ENCODE data around the gene KCNG2. TPM values are rescaled to one million over a fixed set of nuclear protein-coding genes. Genes with fewer than 3 reads are reported as not detected.

Gene KCNG2
- total and polyA plus RNA-seq, 2 experiments from 2014 or later: 0.13 to 0.52 TPM

GRCh38 chr18:79776674-79777073 is 21.1 kb upstream of the KCNG2 start:
- H3K9me2 ChIP-seq (ENCODE audit: insufficient read depth): no peaks in the 10 kb centered on the region
- Mint-ChIP-seq H3K4me3 (no peak overlapping the region), H3K27ac (no peak overlapping the region), H3K4me1 (no peaks in the 10 kb centered on the region), H3K9me3 (no peaks in the 10 kb centered on the region; the same call in 2 of the 3 replicates), H3K27me3 (ENCODE audit: insufficient read depth, low read depth, poor library complexity) (peaks cover 18% of the 10 kb centered on the region), H3K36me3 (ENCODE audit: low read depth) (no peaks in the 10 kb centered on the region; the same call in 2 of the 3 replicates)
- DNase-seq (ENCODE audit: low spot score) (no peak), ATAC-seq (no peak)
- H3K27ac ChIP-seq (ENCODE audit: low read depth): no peak overlapping the region
- TF ChIP-seq, protein P1, sequence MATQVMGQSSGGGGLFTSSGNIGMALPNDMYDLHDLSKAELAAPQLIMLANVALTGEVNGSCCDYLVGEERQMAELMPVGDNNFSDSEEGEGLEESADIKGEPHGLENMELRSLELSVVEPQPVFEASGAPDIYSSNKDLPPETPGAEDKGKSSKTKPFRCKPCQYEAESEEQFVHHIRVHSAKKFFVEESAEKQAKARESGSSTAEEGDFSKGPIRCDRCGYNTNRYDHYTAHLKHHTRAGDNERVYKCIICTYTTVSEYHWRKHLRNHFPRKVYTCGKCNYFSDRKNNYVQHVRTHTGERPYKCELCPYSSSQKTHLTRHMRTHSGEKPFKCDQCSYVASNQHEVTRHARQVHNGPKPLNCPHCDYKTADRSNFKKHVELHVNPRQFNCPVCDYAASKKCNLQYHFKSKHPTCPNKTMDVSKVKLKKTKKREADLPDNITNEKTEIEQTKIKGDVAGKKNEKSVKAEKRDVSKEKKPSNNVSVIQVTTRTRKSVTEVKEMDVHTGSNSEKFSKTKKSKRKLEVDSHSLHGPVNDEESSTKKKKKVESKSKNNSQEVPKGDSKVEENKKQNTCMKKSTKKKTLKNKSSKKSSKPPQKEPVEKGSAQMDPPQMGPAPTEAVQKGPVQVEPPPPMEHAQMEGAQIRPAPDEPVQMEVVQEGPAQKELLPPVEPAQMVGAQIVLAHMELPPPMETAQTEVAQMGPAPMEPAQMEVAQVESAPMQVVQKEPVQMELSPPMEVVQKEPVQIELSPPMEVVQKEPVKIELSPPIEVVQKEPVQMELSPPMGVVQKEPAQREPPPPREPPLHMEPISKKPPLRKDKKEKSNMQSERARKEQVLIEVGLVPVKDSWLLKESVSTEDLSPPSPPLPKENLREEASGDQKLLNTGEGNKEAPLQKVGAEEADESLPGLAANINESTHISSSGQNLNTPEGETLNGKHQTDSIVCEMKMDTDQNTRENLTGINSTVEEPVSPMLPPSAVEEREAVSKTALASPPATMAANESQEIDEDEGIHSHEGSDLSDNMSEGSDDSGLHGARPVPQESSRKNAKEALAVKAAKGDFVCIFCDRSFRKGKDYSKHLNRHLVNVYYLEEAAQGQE (IDR thresholded peaks at IDR 0.05; ENCODE audit: unreplicated experiment): no peak
- TF ChIP-seq CREB1 (CRISPR knock-in tag; IDR thresholded peaks at IDR 0.05; ENCODE audit: low read depth): no peak
- TF ChIP-seq, protein P2, sequence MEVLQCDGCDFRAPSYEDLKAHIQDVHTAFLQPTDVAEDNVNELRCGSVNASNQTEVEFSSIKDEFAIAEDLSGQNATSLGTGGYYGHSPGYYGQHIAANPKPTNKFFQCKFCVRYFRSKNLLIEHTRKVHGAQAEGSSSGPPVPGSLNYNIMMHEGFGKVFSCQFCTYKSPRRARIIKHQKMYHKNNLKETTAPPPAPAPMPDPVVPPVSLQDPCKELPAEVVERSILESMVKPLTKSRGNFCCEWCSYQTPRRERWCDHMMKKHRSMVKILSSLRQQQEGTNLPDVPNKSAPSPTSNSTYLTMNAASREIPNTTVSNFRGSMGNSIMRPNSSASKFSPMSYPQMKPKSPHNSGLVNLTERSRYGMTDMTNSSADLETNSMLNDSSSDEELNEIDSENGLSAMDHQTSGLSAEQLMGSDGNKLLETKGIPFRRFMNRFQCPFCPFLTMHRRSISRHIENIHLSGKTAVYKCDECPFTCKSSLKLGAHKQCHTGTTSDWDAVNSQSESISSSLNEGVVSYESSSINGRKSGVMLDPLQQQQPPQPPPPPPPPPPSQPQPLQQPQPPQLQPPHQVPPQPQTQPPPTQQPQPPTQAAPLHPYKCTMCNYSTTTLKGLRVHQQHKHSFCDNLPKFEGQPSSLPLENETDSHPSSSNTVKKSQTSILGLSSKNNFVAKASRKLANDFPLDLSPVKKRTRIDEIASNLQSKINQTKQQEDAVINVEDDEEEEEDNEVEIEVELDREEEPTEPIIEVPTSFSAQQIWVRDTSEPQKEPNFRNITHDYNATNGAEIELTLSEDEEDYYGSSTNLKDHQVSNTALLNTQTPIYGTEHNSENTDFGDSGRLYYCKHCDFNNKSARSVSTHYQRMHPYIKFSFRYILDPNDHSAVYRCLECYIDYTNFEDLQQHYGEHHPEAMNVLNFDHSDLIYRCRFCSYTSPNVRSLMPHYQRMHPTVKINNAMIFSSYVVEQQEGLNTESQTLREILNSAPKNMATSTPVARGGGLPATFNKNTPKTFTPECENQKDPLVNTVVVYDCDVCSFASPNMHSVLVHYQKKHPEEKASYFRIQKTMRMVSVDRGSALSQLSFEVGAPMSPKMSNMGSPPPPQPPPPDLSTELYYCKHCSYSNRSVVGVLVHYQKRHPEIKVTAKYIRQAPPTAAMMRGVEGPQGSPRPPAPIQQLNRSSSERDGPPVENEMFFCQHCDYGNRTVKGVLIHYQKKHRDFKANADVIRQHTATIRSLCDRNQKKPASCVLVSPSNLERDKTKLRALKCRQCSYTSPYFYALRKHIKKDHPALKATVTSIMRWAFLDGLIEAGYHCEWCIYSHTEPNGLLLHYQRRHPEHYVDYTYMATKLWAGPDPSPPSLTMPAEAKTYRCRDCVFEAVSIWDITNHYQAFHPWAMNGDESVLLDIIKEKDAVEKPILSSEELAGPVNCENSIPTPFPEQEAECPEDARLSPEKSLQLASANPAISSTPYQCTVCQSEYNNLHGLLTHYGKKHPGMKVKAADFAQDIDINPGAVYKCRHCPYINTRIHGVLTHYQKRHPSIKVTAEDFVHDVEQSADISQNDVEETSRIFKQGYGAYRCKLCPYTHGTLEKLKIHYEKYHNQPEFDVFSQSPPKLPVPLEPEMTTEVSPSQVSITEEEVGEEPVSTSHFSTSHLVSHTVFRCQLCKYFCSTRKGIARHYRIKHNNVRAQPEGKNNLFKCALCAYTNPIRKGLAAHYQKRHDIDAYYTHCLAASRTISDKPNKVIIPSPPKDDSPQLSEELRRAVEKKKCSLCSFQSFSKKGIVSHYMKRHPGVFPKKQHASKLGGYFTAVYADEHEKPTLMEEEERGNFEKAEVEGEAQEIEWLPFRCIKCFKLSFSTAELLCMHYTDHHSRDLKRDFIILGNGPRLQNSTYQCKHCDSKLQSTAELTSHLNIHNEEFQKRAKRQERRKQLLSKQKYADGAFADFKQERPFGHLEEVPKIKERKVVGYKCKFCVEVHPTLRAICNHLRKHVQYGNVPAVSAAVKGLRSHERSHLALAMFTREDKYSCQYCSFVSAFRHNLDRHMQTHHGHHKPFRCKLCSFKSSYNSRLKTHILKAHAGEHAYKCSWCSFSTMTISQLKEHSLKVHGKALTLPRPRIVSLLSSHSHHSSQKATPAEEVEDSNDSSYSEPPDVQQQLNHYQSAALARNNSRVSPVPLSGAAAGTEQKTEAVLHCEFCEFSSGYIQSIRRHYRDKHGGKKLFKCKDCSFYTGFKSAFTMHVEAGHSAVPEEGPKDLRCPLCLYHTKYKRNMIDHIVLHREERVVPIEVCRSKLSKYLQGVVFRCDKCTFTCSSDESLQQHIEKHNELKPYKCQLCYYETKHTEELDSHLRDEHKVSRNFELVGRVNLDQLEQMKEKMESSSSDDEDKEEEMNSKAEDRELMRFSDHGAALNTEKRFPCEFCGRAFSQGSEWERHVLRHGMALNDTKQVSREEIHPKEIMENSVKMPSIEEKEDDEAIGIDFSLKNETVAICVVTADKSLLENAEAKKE (CRISPR knock-in tag; IDR thresholded peaks at IDR 0.05): no peak
- TF ChIP-seq POLR2AphosphoS5 (IDR thresholded peaks at IDR 0.05; ENCODE audit: low read depth): no peak
- TF ChIP-seq ETS1 (IDR thresholded peaks at IDR 0.05): no peak
- TF ChIP-seq EZH2 (IDR thresholded peaks at IDR 0.05; ENCODE audit: low read depth, unreplicated experiment): no peak
- TF ChIP-seq STAT1 (IDR thresholded peaks at IDR 0.05; ENCODE audit: unreplicated experiment): no peak
- TF ChIP-seq, protein P3, sequence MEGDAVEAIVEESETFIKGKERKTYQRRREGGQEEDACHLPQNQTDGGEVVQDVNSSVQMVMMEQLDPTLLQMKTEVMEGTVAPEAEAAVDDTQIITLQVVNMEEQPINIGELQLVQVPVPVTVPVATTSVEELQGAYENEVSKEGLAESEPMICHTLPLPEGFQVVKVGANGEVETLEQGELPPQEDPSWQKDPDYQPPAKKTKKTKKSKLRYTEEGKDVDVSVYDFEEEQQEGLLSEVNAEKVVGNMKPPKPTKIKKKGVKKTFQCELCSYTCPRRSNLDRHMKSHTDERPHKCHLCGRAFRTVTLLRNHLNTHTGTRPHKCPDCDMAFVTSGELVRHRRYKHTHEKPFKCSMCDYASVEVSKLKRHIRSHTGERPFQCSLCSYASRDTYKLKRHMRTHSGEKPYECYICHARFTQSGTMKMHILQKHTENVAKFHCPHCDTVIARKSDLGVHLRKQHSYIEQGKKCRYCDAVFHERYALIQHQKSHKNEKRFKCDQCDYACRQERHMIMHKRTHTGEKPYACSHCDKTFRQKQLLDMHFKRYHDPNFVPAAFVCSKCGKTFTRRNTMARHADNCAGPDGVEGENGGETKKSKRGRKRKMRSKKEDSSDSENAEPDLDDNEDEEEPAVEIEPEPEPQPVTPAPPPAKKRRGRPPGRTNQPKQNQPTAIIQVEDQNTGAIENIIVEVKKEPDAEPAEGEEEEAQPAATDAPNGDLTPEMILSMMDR (conservative IDR thresholded peaks at IDR 0.05; ENCODE audit: low read depth in 2 of 2): no peak
- no peak for TF ChIP-seq JUNB (IDR thresholded peaks at IDR 0.05; ENCODE audit: unreplicated experiment)
- no peak for TF ChIP-seq NANOG (IDR thresholded peaks at IDR 0.05; ENCODE audit: borderline replicate concordance)
- no peak for TF ChIP-seq ZNF331 (CRISPR knock-in tag; IDR thresholded peaks at IDR 0.05; ENCODE audit: low read depth)
- TF ChIP-seq EZH2phosphoT487 (IDR thresholded peaks at IDR 0.05; ENCODE audit: unreplicated experiment): no peak
- no peak for TF ChIP-seq ZNF114 (CRISPR knock-in tag; IDR thresholded peaks at IDR 0.05)
- no peak overlapping the region for H3K4me2 ChIP-seq
- no peaks in the 10 kb centered on the region for H3K27me3 ChIP-seq (ENCODE audit: insufficient read depth)
- no peaks in the 10 kb centered on the region for H3F3A ChIP-seq (replicated peaks; ENCODE audit: low read depth)
- no peaks in the 10 kb centered on the region for H3K36me3 ChIP-seq (ENCODE audit: insufficient read depth)
- no peaks in the 10 kb centered on the region for H4K20me1 ChIP-seq (replicated peaks; ENCODE audit: insufficient read depth)
- no peak overlapping the region for H2AFZ ChIP-seq
- no peak overlapping the region for H3K4me3 ChIP-seq
- H3K4me1 ChIP-seq (ENCODE audit: insufficient read depth): no peaks in the 10 kb centered on the region
- no peaks in the 10 kb centered on the region for H3K79me2 ChIP-seq (replicated peaks; ENCODE audit: insufficient read depth)

Data from GM23338 (cell line).